ENCODE data around the gene ALDH4A1.

The ALDH4A1 gene

GRCh38 chr1:18922848-18923755 lies 20.7 kb upstream of the ALDH4A1 start:
- no peak for DNase-seq (ENCODE audit: low read depth in 2 of 3, low spot score in 1 of 3)

- no peak for DNase-seq (ENCODE audit: low read depth in 2 of 3, low spot score in 1 of 3)
Measured at GRCh38 chr1:18922319-18922726, 20.0 kb upstream of the ALDH4A1 start.

GRCh38 chr1:18921516-18922251 lies 19.3 kb upstream of the ALDH4A1 start:
- DNase-seq (ENCODE audit: low read depth in 2 of 3, low spot score in 1 of 3), result no peak

GRCh38 chr1:18920931-18921330 lies 18.6 kb upstream of the ALDH4A1 start:
- no peak for DNase-seq (ENCODE audit: low read depth in 2 of 3, low spot score in 1 of 3)

GRCh38 chr1:18919956-18920355 lies 17.6 kb upstream of the ALDH4A1 start:
- no peak for DNase-seq (ENCODE audit: low read depth in 2 of 3, low spot score in 1 of 3)

GRCh38 chr1:18919197-18919905 lies 17.0 kb upstream of the ALDH4A1 start:
- no peak for DNase-seq (ENCODE audit: low read depth in 2 of 3, low spot score in 1 of 3)

- DNase-seq (ENCODE audit: low read depth in 2 of 3, low spot score in 1 of 3), result no peak
Measured at GRCh38 chr1:18918417-18918816, 16.1 kb upstream of the ALDH4A1 start.

GRCh38 chr1:18917071-18917799 lies 14.9 kb upstream of the ALDH4A1 start:
- DNase-seq (ENCODE audit: low read depth in 2 of 3, low spot score in 1 of 3), result no peak

- no peak for DNase-seq (ENCODE audit: low read depth in 2 of 3, low spot score in 1 of 3)
Measured at GRCh38 chr1:18915341-18915740, 13.0 kb upstream of the ALDH4A1 start.

GRCh38 chr1:18913065-18913835 lies 10.9 kb upstream of the ALDH4A1 start:
- peak; percentile 48 to 79 (median 72) for DNase-seq (ENCODE audit: low read depth in 2 of 3, low spot score in 1 of 3)

- DNase-seq (ENCODE audit: low read depth in 2 of 3, low spot score in 1 of 3), result no peak
Measured at GRCh38 chr1:18912550-18912949, 10.2 kb upstream of the ALDH4A1 start.

GRCh38 chr1:18908911-18909771 lies 6.8 kb upstream of the ALDH4A1 start:
- DNase-seq (ENCODE audit: low read depth in 2 of 3, low spot score in 1 of 3), result no peak

GRCh38 chr1:18907917-18908845 lies 5.8 kb upstream of the ALDH4A1 start:
- DNase-seq (ENCODE audit: low read depth in 2 of 3, low spot score in 1 of 3), result no peak

GRCh38 chr1:18907021-18907916 lies 4.9 kb upstream of the ALDH4A1 start:
- DNase-seq (ENCODE audit: low read depth in 2 of 3, low spot score in 1 of 3), result peak; percentile 18 to 78 (median 19)

- no peak for DNase-seq (ENCODE audit: low read depth in 2 of 3, low spot score in 1 of 3)
Measured at GRCh38 chr1:18903291-18903756, 969 bp upstream of the ALDH4A1 start.

- no peak for DNase-seq (ENCODE audit: low read depth in 2 of 3, low spot score in 1 of 3)
Measured at GRCh38 chr1:18901952-18902522, 318 bp downstream of the ALDH4A1 start.
